ENCODE measurements around the gene SCN10A.

DNA sequence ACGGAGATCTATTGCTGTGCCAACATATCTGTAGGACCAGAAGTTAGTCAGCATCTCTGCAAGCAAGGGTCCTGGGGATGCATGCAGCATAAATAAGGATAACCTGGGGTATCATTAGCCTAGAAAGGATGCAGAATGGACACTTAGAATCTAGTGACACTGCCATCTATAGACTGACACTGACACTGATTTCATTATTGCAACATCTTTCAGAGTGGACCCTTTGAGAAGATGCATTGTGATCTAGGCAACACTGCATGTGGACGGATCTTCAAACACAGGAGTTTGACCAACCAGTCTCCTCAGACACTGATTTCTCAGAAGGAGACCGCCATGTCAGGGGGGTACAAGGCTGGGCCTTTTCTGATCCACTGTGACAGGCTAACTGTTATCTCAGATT lies 52.4 kb downstream of the SCN10A start:
- TF ChIP-seq, protein P1, sequence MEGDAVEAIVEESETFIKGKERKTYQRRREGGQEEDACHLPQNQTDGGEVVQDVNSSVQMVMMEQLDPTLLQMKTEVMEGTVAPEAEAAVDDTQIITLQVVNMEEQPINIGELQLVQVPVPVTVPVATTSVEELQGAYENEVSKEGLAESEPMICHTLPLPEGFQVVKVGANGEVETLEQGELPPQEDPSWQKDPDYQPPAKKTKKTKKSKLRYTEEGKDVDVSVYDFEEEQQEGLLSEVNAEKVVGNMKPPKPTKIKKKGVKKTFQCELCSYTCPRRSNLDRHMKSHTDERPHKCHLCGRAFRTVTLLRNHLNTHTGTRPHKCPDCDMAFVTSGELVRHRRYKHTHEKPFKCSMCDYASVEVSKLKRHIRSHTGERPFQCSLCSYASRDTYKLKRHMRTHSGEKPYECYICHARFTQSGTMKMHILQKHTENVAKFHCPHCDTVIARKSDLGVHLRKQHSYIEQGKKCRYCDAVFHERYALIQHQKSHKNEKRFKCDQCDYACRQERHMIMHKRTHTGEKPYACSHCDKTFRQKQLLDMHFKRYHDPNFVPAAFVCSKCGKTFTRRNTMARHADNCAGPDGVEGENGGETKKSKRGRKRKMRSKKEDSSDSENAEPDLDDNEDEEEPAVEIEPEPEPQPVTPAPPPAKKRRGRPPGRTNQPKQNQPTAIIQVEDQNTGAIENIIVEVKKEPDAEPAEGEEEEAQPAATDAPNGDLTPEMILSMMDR (IDR thresholded peaks at IDR 0.05; ENCODE audit: poor library complexity): no peak
- no peak for TF ChIP-seq EZH2phosphoT487 (IDR thresholded peaks at IDR 0.05; ENCODE audit: low read depth, severe bottlenecking, unreplicated experiment)
- TF ChIP-seq EZH2 (IDR thresholded peaks at IDR 0.05; ENCODE audit: borderline replicate concordance): no peak

Measured in hepatocyte (in vitro differentiated cells).